Measurements from ENCODE around the gene CCRL2.
"Not testable (repeated sequence)": the region's sequence is repeated elsewhere in the genome, so short reads cannot be mapped to it uniquely, and the experiment has no call there.

DNA sequence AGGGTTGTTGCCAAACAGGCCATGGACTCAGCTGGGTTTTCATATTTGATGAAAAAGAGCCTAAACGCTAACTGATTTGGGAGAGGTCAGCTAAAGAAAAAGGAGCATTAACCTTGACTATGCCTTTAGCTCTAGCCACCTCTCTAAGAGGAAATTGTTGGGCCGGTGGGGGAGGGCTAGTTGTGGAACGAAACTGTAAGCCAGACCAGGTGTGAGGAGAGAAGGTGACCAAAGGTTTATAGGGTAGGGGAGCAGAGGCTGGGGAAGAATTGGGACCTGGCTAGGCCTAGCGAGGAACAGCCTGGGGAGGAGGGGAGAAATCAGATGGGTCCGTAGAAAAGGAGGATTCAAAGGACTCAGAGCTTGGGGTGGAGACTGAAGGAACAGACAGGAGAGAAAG lies 15.5 kb upstream of the CCRL2 start:
- TF ChIP-seq, protein P1, sequence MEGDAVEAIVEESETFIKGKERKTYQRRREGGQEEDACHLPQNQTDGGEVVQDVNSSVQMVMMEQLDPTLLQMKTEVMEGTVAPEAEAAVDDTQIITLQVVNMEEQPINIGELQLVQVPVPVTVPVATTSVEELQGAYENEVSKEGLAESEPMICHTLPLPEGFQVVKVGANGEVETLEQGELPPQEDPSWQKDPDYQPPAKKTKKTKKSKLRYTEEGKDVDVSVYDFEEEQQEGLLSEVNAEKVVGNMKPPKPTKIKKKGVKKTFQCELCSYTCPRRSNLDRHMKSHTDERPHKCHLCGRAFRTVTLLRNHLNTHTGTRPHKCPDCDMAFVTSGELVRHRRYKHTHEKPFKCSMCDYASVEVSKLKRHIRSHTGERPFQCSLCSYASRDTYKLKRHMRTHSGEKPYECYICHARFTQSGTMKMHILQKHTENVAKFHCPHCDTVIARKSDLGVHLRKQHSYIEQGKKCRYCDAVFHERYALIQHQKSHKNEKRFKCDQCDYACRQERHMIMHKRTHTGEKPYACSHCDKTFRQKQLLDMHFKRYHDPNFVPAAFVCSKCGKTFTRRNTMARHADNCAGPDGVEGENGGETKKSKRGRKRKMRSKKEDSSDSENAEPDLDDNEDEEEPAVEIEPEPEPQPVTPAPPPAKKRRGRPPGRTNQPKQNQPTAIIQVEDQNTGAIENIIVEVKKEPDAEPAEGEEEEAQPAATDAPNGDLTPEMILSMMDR (IDR thresholded peaks at IDR 0.05): not testable (repeated sequence)
- not testable (repeated sequence) for TF ChIP-seq POLR2A (IDR thresholded peaks at IDR 0.05)
